ENCODE measurements around the gene ELL.

The ELL gene

DNA sequence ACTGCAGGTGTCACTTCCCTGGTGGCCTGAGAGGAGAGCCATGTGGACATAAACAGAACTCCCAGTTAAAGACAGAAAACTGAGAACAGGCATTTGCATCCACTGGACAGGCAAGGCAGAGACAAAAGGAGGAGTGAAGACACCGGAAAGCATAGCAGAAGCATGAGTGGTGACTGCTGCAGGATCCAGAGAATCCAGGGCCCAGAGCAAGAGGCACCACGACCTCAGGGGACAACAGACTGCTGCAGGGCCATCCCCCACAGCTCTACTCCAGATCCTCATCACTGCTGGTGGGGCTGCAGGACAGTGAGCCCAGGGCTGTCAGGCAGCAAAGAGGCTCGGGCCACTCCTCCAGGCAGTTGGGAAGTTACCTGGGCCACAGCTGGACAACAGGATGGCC, 69.5 kb downstream of the ELL start:
- TF ChIP-seq, protein P1, sequence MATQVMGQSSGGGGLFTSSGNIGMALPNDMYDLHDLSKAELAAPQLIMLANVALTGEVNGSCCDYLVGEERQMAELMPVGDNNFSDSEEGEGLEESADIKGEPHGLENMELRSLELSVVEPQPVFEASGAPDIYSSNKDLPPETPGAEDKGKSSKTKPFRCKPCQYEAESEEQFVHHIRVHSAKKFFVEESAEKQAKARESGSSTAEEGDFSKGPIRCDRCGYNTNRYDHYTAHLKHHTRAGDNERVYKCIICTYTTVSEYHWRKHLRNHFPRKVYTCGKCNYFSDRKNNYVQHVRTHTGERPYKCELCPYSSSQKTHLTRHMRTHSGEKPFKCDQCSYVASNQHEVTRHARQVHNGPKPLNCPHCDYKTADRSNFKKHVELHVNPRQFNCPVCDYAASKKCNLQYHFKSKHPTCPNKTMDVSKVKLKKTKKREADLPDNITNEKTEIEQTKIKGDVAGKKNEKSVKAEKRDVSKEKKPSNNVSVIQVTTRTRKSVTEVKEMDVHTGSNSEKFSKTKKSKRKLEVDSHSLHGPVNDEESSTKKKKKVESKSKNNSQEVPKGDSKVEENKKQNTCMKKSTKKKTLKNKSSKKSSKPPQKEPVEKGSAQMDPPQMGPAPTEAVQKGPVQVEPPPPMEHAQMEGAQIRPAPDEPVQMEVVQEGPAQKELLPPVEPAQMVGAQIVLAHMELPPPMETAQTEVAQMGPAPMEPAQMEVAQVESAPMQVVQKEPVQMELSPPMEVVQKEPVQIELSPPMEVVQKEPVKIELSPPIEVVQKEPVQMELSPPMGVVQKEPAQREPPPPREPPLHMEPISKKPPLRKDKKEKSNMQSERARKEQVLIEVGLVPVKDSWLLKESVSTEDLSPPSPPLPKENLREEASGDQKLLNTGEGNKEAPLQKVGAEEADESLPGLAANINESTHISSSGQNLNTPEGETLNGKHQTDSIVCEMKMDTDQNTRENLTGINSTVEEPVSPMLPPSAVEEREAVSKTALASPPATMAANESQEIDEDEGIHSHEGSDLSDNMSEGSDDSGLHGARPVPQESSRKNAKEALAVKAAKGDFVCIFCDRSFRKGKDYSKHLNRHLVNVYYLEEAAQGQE (IDR thresholded peaks at IDR 0.05; ENCODE audit: low read depth), result no peak
- TF ChIP-seq YY1 (IDR thresholded peaks at IDR 0.05; ENCODE audit: low read depth) (no peak), TEAD4 (IDR thresholded peaks at IDR 0.05) (no peak), TCF12 (IDR thresholded peaks at IDR 0.05; ENCODE audit: low read depth) (no peak), EP300 (IDR thresholded peaks at IDR 0.05; ENCODE audit: borderline replicate concordance) (no peak)

DNA sequence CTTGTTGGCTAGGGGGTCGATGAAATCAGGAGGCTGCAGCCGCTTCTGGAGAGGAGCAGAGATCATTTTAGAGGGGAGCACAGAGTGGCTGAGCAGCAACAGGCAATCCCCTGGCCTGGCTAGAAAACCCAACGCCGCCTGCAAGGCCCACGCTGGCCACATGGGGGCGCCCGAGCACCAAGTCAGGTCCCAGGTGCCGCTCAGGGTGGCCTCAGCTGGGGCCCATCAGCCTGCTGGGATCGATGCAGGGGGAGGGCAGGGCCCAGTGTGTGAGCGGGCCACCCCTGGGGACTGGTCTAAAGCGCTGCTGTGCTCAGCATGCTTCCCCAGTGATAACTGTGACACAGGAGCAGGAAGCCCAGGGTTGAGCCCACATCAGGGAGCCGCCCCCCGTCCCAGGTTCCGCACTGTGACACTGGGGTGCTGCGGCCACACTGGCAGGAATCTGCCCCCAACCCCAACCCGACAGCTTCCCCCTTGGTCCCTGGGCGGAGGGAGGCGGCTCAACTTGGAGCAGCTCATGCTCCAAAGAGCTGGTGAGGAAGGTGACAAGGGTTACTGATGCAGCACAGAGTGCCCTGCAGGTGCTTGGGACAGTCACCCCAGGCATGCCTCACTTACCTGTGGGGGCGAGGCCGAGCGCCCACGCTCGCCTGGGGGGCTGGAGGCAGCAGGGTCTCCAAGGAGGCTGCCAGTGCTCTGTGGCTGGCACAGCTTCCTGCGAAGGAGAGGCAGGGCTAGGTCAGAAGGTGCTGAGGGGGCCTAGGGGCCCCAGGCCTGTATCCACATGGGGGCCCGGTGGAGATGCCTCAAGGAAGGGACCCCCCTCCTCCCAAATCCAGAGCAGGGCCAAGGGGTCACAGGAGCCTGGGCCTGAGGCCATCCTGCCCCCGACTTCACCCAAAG, 70.7 kb downstream of the ELL start:
- TF ChIP-seq TAF1 (IDR thresholded peaks at IDR 0.05; ENCODE audit: low read depth) (no peak), EP300 (IDR thresholded peaks at IDR 0.05; ENCODE audit: borderline replicate concordance) (no peak), RAD21 (IDR thresholded peaks at IDR 0.05; ENCODE audit: low read depth) (peak; percentile 82)

DNA sequence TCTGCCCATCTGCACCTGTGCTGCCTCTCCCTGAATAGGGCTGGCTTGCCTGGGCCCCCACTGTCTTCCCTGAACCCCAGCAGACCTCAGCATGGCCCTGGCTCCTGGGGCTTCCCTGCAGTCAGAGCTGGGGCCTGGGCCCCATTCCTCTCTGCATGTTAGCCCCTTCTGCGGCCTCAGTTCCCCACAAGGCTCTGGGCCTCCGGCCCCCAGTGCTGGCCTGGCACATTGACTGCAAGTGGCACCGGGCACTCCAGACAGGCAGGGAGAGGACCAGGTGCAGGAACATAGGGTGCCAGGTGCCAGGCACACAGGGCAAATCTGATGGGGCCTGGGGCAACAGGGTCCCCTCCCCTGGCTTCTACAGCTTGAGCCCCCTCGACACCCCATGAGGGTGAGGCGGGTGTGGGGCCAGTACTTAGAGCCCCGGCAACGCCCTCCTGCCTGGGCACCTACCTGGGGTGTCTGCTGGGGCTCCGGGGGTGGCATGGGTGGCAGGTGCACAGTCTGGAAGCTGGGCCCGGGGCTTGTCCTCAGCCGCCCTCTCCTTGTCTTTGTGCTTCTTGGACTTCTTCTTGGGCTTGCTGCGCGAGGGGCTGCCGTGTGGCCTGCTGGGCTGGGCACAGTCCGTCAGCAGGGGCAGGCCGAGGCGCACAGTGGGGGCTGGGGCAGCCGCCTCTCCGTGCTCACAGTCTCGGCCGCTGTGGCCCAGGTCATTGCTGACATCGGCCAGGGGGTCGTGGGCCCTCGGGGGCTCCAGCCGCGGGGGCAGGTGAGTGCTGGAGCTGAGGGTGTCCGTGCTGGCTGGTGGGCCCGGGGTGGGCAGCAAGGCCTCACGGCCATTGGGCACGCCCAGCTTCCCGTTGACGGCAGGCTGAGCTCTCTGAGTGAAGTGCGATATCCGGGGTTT, 71.6 kb downstream of the ELL start:
- no peak for TF ChIP-seq TAF1 (IDR thresholded peaks at IDR 0.05; ENCODE audit: low read depth)
- TF ChIP-seq, protein P2, sequence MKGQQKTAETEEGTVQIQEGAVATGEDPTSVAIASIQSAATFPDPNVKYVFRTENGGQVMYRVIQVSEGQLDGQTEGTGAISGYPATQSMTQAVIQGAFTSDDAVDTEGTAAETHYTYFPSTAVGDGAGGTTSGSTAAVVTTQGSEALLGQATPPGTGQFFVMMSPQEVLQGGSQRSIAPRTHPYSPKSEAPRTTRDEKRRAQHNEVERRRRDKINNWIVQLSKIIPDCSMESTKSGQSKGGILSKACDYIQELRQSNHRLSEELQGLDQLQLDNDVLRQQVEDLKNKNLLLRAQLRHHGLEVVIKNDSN (IDR thresholded peaks at IDR 0.05), result no peak
- no peak for TF ChIP-seq FOXM1 (IDR thresholded peaks at IDR 0.05; ENCODE audit: borderline replicate concordance, low read depth)
- TF ChIP-seq EP300 (IDR thresholded peaks at IDR 0.05; ENCODE audit: borderline replicate concordance), result no peak
- no peak for TF ChIP-seq YY1 (IDR thresholded peaks at IDR 0.05; ENCODE audit: low read depth)
- no peak for TF ChIP-seq NFIC (IDR thresholded peaks at IDR 0.05)
- no peak for TF ChIP-seq ZBTB7A (IDR thresholded peaks at IDR 0.05; ENCODE audit: low read depth)
- no peak for TF ChIP-seq TCF12 (IDR thresholded peaks at IDR 0.05; ENCODE audit: low read depth)
- TF ChIP-seq RAD21 (IDR thresholded peaks at IDR 0.05; ENCODE audit: low read depth), result no peak
- TF ChIP-seq, protein P3, sequence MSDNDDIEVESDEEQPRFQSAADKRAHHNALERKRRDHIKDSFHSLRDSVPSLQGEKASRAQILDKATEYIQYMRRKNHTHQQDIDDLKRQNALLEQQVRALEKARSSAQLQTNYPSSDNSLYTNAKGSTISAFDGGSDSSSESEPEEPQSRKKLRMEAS (IDR thresholded peaks at IDR 0.05), result no peak
- no peak for TF ChIP-seq EGR1 (IDR thresholded peaks at IDR 0.05)

DNA sequence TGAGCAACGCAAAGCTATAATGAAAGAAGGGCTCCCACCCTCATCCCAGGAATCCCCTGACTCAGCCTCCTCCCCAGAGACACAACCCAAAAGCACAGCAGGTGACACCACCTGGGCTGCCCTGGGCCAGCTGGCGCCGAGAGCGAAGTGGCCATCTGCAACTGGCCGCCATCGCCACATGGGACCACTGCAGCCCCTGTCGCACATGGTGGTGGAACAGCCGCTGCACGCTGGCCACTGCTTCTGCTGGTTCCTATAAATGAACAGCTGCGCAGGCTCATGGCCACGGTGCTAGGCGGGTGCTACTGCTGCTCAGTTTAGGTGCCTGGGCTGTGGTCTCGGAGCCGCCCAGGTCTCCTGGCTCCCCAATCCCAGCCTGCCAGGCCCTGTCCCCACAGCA, 72.3 kb downstream of the ELL start:
- TF ChIP-seq TEAD4 (IDR thresholded peaks at IDR 0.05) (no peak), EP300 (IDR thresholded peaks at IDR 0.05; ENCODE audit: borderline replicate concordance) (no peak), CEBPB (IDR thresholded peaks at IDR 0.05) (no peak), EGR1 (IDR thresholded peaks at IDR 0.05) (no peak), RAD21 (IDR thresholded peaks at IDR 0.05; ENCODE audit: low read depth) (no peak), CREB1 (IDR thresholded peaks at IDR 0.05; ENCODE audit: low read depth) (no peak), TCF12 (IDR thresholded peaks at IDR 0.05; ENCODE audit: low read depth) (no peak), ZBTB7A (IDR thresholded peaks at IDR 0.05; ENCODE audit: low read depth) (no peak), NFIC (IDR thresholded peaks at IDR 0.05) (no peak), TAF1 (IDR thresholded peaks at IDR 0.05; ENCODE audit: low read depth) (no peak), FOXM1 (IDR thresholded peaks at IDR 0.05; ENCODE audit: borderline replicate concordance, low read depth) (no peak), YY1 (IDR thresholded peaks at IDR 0.05; ENCODE audit: low read depth) (no peak)
- TF ChIP-seq, protein P1 (IDR thresholded peaks at IDR 0.05; ENCODE audit: low read depth), result no peak
- TF ChIP-seq, protein P3 (IDR thresholded peaks at IDR 0.05), result no peak
- TF ChIP-seq, protein P2 (IDR thresholded peaks at IDR 0.05), result no peak

DNA sequence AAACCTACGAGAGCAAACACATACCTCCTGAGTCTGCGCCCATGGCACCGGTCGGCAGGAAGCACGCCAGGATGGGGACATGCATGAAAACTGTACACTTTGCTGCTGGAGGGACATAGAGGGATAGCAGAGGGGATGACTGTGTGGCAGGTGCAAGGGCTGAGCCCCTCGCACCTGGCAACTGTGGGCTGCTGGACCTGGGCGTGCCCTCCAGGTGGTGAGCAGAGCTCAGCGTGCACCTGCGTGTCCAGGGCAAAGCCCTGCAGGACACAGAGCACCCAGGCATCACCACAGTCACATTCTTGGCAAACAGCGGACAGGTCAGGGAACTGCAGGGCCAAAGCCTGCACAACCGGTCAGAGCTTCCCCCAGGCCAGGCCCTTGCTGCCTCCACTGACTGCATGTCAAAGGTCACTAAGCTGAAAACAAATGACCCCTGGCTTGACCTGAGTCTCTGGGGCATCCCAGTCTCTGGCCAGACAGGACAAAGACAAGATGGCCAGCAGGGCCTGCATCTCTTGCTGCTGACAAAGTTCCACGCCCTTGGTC, 75.0 kb downstream of the ELL start:
- peak; percentile 43; the same call in 1 of the 2 replicates for TF ChIP-seq TCF12 (IDR thresholded peaks at IDR 0.05; ENCODE audit: low read depth)
- no peak for TF ChIP-seq ZBTB7A (IDR thresholded peaks at IDR 0.05; ENCODE audit: low read depth)
- TF ChIP-seq, protein P2 (IDR thresholded peaks at IDR 0.05), result no peak

Measured in Ishikawa (cell line).